Measurements from ENCODE around the gene CYTH4. TPM values are rescaled to one million over a fixed set of nuclear protein-coding genes. Genes with fewer than 3 reads are reported as not detected.

The CYTH4 gene
- total RNA-seq, 4 donors from 2014 or later, result 1.4 to 13.1 (median 3.0) TPM

DNA sequence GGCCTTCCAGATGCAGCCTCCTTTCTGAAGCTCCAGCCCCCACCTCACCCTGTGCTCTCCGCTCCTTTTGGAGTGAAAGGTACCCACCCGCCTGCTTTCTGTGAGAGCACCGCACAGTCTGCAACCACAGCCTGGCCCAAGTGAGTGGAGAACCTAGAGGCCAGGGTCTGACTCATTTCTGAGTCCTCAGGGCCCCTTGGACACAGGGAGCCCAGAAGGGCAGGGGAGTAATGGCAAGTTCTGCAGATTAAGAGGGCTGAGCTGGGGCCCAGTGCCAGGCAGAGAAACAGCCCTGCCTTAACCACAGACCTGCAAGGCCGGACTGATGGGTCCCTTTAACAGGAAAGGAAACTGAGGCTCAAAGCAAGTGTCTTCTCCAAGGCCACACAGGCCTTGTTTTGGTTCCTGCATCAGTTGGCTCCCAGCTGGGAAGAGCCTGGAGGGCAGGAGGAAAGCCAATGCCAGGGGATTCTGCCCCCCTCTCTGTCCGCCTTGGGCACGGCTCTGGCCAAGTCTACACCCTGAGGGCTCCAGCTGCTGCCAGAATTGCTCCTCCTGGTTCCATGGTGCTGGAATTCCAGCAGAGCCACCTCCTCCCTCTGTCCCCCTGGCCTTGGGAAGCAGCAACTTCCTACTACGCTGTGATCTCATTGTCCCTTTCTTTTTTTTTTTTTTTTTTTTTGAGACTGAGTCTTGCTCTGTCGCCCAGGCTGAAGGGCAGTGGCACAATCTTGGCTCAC, 55.1 kb downstream of the CYTH4 start:
- WGBS, 2 donors, result 52 to 60% methylated on average over 8 of the region's 8 CpGs
- intact Hi-C loops (cut with DNase I; ENCODE audit: low total_unique reads), result no loop called here
- H3K4me3 ChIP-seq (ENCODE audit: low read depth, poor library complexity, severe bottlenecking), result no peak overlapping the region
- TF ChIP-seq POLR2A (IDR thresholded peaks at IDR 0.05), result no peak
- TF ChIP-seq, protein P1, sequence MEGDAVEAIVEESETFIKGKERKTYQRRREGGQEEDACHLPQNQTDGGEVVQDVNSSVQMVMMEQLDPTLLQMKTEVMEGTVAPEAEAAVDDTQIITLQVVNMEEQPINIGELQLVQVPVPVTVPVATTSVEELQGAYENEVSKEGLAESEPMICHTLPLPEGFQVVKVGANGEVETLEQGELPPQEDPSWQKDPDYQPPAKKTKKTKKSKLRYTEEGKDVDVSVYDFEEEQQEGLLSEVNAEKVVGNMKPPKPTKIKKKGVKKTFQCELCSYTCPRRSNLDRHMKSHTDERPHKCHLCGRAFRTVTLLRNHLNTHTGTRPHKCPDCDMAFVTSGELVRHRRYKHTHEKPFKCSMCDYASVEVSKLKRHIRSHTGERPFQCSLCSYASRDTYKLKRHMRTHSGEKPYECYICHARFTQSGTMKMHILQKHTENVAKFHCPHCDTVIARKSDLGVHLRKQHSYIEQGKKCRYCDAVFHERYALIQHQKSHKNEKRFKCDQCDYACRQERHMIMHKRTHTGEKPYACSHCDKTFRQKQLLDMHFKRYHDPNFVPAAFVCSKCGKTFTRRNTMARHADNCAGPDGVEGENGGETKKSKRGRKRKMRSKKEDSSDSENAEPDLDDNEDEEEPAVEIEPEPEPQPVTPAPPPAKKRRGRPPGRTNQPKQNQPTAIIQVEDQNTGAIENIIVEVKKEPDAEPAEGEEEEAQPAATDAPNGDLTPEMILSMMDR (IDR thresholded peaks at IDR 0.05), result no peak
- no peak for DNase-seq (ENCODE audit: low spot score in 2 of 2)

DNA sequence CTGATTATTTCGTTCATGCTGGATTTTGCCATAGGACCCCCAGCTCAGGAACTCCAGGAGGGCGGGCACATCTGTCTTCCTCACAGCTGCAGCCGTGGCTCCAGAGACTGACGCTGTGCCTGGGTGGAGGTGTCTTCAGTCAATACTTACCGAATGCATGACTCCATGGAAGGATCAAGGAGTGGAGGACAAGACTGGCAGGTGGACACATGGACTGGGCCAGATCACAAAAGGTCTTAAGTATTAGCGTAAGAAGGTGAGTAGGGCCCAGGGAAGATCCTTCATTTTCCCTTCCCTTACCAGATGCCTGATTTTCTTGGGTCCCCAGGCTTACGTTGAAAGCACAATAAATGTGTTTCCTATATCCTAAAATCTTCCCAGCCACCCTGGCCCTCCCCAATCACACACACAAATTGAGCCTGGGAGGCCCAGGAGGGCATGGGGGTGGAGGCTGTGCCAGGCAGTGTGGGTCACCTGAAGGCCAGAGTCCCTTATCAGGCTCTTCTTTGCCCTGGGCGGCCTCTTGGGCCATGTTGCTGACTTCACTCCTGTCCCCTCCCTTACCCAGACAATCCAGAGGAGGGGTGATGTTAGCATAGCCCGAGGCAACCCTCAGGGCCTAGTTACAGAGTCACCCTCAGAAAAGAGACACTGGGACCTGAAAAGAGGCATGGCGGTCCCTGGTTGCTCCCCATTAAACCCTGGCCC, 56.4 kb downstream of the CYTH4 start:
- WGBS, 2 donors, result 86 to 88% methylated on average over 10 of the region's 10 CpGs

DNA sequence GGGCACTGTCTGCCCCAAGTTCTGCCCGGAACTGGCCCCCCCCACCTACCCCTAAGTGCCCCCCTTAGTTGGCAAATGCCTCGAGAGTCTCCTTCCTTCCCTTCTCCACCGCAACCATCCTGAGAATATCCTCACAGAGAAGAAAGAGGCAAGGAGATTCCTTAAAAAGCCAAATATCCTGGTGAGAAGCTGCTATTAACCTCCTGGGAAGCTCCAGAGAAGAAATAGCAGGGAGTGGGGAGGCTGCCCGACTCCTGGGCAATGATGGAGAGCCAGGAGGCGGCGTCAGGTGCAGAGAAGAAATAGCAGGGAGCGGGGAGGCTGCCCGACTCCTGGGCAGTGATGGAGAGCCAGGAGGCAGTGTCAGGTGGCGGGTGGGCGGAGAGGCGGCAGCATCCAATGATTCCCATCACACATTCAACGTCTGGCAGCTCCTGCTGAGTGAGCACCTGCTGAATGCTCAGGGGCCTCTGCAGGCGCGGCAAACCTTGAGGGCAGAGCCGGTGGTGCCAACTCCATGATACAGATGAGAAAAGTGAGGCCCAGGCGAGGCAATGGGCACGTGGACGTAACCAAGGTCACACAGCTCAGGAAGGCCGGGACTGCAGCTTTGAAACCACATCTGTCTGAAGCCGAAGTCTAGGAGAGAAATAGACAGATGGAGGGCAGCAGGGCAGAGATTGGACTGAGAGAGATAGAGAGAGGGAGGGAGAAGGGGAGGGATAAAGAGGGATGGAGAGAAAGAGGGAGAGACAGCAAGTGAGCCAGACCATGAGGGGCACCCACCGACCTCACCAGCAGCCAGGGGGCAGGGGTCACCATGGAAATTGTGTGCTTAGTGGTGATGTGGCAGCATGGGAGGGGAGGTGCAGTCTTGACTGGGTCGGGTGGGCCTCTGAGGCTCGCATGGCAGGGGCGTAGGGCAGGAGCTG, 58.3 kb downstream of the CYTH4 start:
- 31 to 36% methylated on average over 24 of the region's 24 CpGs for WGBS, 2 donors
- no peak for DNase-seq (ENCODE audit: low spot score in 2 of 2)
- no peak overlapping the region for H3K4me3 ChIP-seq (ENCODE audit: low read depth, poor library complexity, severe bottlenecking)
- TF ChIP-seq, protein P1 (IDR thresholded peaks at IDR 0.05), result no peak
- intact Hi-C loops (cut with DNase I; ENCODE audit: low total_unique reads), result no loop called here

More for the DNA sequence above, 56.4 kb downstream of the CYTH4 start:
- intact Hi-C loops (cut with DNase I; ENCODE audit: low total_unique reads), result no loop called here
- no peak for DNase-seq (ENCODE audit: low spot score in 2 of 2)
- TF ChIP-seq POLR2A (IDR thresholded peaks at IDR 0.05), result no peak
- TF ChIP-seq, protein P1 (IDR thresholded peaks at IDR 0.05), result no peak
- no peak overlapping the region for H3K4me3 ChIP-seq (ENCODE audit: low read depth, poor library complexity, severe bottlenecking)

DNA sequence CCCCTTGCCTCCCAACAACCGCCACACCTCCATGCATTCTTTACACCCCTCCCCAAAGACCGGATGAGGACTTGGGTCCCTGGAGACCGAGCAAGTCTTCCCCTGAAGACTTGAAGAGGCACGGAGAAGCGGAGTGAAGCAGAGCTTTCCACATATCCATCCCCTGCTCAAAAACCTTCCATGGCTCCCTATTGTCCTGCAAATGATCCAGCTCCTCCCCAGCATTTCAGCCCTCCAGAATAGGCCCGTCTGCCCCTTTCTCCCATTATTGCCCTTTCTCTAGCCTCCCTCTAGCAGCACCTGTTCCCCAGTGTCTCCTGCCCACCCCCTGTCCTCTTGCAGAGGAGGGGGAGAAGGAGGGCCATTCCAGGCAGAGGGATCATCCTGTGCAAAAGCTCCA, 59.8 kb downstream of the CYTH4 start:
- no peak overlapping the region for H3K4me3 ChIP-seq (ENCODE audit: low read depth, poor library complexity, severe bottlenecking)
- no peak for DNase-seq (ENCODE audit: low spot score in 2 of 2)
- intact Hi-C loops (cut with DNase I; ENCODE audit: low total_unique reads), result no loop called here
- TF ChIP-seq, protein P1 (IDR thresholded peaks at IDR 0.05), result no peak
- no peak for TF ChIP-seq POLR2A (IDR thresholded peaks at IDR 0.05)
- WGBS, 2 donors, result 60 to 66% methylated on average over 6 of the region's 6 CpGs

DNA sequence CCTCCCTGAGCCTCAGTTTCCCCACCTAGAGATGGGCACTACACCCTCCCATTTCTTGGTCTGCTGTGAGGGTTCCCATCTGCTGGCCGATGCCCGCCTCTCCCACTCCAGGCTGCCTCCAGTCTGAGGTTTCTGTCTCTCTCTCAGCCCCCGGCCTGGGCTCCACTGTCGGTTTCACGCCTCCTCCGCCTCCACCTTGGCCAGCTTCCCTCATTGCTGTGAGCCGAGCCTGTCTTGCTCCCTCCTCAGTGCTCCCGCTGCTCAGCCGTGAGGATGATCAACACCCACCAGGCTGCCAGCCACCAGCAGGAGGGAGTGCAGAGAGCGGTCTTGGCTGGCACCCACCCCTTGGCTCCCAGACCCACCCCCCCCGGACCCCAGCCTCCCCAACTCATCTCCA, 61.0 kb downstream of the CYTH4 start:
- no peak for TF ChIP-seq POLR2A (IDR thresholded peaks at IDR 0.05)
- TF ChIP-seq, protein P1 (IDR thresholded peaks at IDR 0.05), result no peak
- 39 to 48% methylated on average over 11 of the region's 11 CpGs for WGBS, 2 donors
- DNase-seq (ENCODE audit: low spot score in 2 of 2), result no peak
- no peak overlapping the region for H3K4me3 ChIP-seq (ENCODE audit: low read depth, poor library complexity, severe bottlenecking)
- intact Hi-C loops (cut with DNase I; ENCODE audit: low total_unique reads), result no loop called here

Measured in lower leg skin (tissue), 4 donors.